DND-41 (cell line): ENCODE results near the gene SERPINE2.

Experiments
- ATAC-seq: fragments of 200-7000 bp; cut with Tn5 transposase; 3 replicates; pipeline ENCODE4 v1.9.1; 2021; ENCODE audit warnings: low read depth; ENCODE audit not compliant: insufficient read depth
- DNase-seq: peaks from one replicate; pipeline ENCODE4 v3.0.0-alpha.2; 2020
- H2AFZ ChIP-seq: 2 replicates; pipeline ENCODE4 v1.6.0; 2012; ENCODE audit warnings: low read depth, low read length
- H3K27ac ChIP-seq: 2 replicates; pipeline ENCODE4 v1.5.1; 2012; ENCODE audit warnings: low read length, inconsistent platforms
- H3K27me3 ChIP-seq: fragments of 200-600 bp; sonication (generic); 2 replicates; pipeline ENCODE4 v1.6.0; 2012; ENCODE audit warnings: low read length, mild to moderate bottlenecking, inconsistent platforms; ENCODE audit not compliant: insufficient read depth, poor library complexity
- H3K36me3 ChIP-seq: 2 replicates; pipeline ENCODE4 v1.5.1; 2012; ENCODE audit warnings: low read length, inconsistent platforms; ENCODE audit not compliant: insufficient read depth
- H3K4me1 ChIP-seq: 2 replicates; pipeline ENCODE4 v1.5.1; 2012; ENCODE audit warnings: mild to moderate bottlenecking, low read length; ENCODE audit not compliant: insufficient read depth
- H3K4me2 ChIP-seq: 2 replicates; pipeline ENCODE4 v1.6.0; 2012; ENCODE audit warnings: mild to moderate bottlenecking, moderate library complexity, low read length, inconsistent platforms; ENCODE audit not compliant: insufficient read depth
- H3K4me3 ChIP-seq, 2 experiments: fragments of 200-600 bp in 1 of 2; shearing (Covaris generic) in 1 of 2; 2 replicates each; pipeline ENCODE4 v1.5.1; 2012 to 2016; ENCODE audit warnings: inconsistent platforms in 2 of 2, low read length in 2 of 2, mild to moderate bottlenecking in 2 of 2, low read depth in 1 of 2, moderate library complexity in 1 of 2
- H3K79me2 ChIP-seq: 2 replicates; pipeline ENCODE4 v1.6.0; 2012; ENCODE audit warnings: low read length, inconsistent platforms; ENCODE audit not compliant: insufficient read depth
- H3K9ac ChIP-seq: 2 replicates; pipeline ENCODE4 v1.6.0; 2012; ENCODE audit warnings: low read depth, mild to moderate bottlenecking, inconsistent platforms, low read length, moderate library complexity
- H3K9me3 ChIP-seq: 2 replicates; pipeline ENCODE4 v1.5.1; 2012; ENCODE audit warnings: low read length, moderate library complexity, mild to moderate bottlenecking, inconsistent platforms; ENCODE audit not compliant: insufficient read depth, severe bottlenecking
- H4K20me1 ChIP-seq: 2 replicates; pipeline ENCODE4 v1.6.0; 2012; ENCODE audit warnings: low read length; ENCODE audit not compliant: insufficient read depth
- CTCF ChIP-seq: IDR thresholded peaks from 2 replicates; pipeline ENCODE4 v1.5.1; 2012; ENCODE audit warnings: borderline replicate concordance, low read length, moderate library complexity, mild to moderate bottlenecking; ENCODE audit not compliant: poor library complexity, severe bottlenecking; ENCODE audit errors: extremely low read depth
- EZH2 ChIP-seq: IDR thresholded peaks from 3 replicates; pipeline ENCODE4 v1.6.1; 2012; ENCODE audit warnings: borderline replicate concordance, low read depth, mild to moderate bottlenecking, moderate library complexity, low read length, inconsistent platforms; ENCODE audit not compliant: severe bottlenecking

Gene SERPINE2

DNA sequence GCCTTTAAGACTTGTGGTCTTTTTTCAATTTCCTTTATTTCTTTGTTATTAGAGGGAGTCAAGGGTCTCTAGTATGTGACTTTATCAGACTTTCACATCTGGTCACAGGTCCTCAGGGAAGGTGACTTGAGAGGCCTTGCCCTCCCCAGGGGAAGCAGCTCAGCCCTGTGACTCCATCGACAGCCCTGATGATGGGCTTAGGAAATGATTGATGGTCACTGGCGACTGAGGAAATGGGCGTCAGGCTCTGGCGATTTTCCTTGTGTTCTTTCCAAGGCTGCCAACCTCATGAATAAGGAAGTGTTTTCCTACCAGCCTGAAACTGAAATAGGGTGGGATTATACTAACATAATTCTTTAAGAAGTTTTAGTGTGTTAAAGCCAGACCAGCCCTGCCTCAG is 21.1 kb downstream of the SERPINE2 start:
- DNase-seq (no peak), ATAC-seq (no peak)
- TF ChIP-seq EZH2 (no peak), CTCF (no peak)
- Histone ChIP-seq H3K79me2 (no peaks in the 10 kb centered on the region), H3K27ac (no peak overlapping the region), H3K36me3 (no peaks in the 10 kb centered on the region), H3K9ac (no peak overlapping the region), H4K20me1 (no peaks in the 10 kb centered on the region), H3K4me1 (no peaks in the 10 kb centered on the region), H3K27me3 (peaks cover 2% of the 10 kb centered on the region), H3K4me2 (no peak overlapping the region), H3K4me3 (no peak overlapping the region), H2AFZ (no peak overlapping the region), H3K9me3 (no peaks in the 10 kb centered on the region)

- no peaks in the 10 kb centered on the region for H3K79me2 ChIP-seq
Measured at GRCh38 chr2:224016963-224017362, 22.1 kb downstream of the SERPINE2 start.

DNA sequence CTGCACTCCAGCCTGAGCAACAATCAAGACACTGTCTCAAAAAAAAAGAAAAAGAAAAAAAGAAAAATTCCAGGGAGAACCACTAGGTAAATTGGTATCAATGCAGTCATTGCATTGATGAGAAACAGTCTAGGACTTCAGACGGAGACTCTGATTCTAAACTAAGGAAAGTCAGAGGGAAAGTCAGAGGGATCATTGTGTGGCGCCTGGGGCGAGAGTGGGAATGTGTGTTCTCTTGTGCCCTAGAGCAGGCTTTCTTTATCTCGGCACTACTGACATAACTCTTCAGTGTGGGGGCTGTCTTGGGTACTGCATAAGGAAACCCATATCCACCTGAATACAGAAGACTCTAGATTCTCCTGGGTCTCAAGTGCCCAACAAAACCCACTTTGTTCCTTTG is 24.8 kb downstream of the SERPINE2 start:
- H3K36me3 ChIP-seq, result no peaks in the 10 kb centered on the region
- no peaks in the 10 kb centered on the region for H4K20me1 ChIP-seq
- no peak overlapping the region for H3K27ac ChIP-seq
- TF ChIP-seq CTCF (no peak), EZH2 (no peak)
- peaks cover 6% of the 10 kb centered on the region for H3K27me3 ChIP-seq
- H3K4me1 ChIP-seq, result no peaks in the 10 kb centered on the region
- H2AFZ ChIP-seq, result no peak overlapping the region
- no peak overlapping the region for H3K9ac ChIP-seq
- H3K79me2 ChIP-seq, result no peaks in the 10 kb centered on the region
- no peaks in the 10 kb centered on the region for H3K9me3 ChIP-seq
- no peak overlapping the region for H3K4me2 ChIP-seq
- ATAC-seq, result no peak
- H3K4me3 ChIP-seq, result no peak overlapping the region
- DNase-seq, result no peak

More at GRCh38 chr2:224016963-224017362, 22.1 kb downstream of the SERPINE2 start:
- DNase-seq (no peak), ATAC-seq (no peak)
- no peak overlapping the region for H3K4me2 ChIP-seq
- H3K9ac ChIP-seq, result no peak overlapping the region
- H2AFZ ChIP-seq, result no peak overlapping the region
- no peak overlapping the region for H3K27ac ChIP-seq
- H4K20me1 ChIP-seq, result no peaks in the 10 kb centered on the region
- TF ChIP-seq CTCF (no peak), EZH2 (no peak)
- no peak overlapping the region for H3K4me3 ChIP-seq
- H3K4me1 ChIP-seq, result no peaks in the 10 kb centered on the region
- H3K36me3 ChIP-seq, result no peaks in the 10 kb centered on the region
- H3K27me3 ChIP-seq, result peaks cover 2% of the 10 kb centered on the region
- H3K9me3 ChIP-seq, result no peaks in the 10 kb centered on the region

DNA sequence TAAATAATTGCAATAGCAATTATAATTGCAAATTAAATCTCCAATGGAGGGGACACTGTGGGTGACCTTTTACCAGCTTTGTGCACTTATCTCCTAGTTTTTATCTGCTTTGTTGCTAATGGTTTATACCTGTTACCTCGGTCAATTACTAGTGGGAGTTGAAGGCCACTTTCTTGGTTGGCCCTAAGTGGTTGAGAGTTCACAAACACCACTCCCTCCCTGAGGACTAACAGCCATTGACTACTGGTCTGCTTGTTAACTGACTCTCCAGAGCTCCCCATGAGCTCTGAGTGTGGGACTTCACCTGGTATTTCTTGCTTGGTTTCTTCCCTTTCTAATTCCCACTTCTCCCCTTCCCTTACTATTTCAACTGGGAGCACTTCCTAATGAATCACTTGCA is 27.2 kb downstream of the SERPINE2 start:
- Histone ChIP-seq H3K27ac (no peak overlapping the region), H3K9ac (no peak overlapping the region), H3K79me2 (no peaks in the 10 kb centered on the region)

More for the DNA sequence above, 27.2 kb downstream of the SERPINE2 start:
- H4K20me1 ChIP-seq, result no peaks in the 10 kb centered on the region
- no peaks in the 10 kb centered on the region for H3K36me3 ChIP-seq
- H3K27me3 ChIP-seq, result peaks cover 6% of the 10 kb centered on the region
- no peak for DNase-seq
- no peak overlapping the region for H2AFZ ChIP-seq
- no peaks in the 10 kb centered on the region for H3K9me3 ChIP-seq
- H3K4me1 ChIP-seq, result no peaks in the 10 kb centered on the region
- no peak overlapping the region for H3K4me2 ChIP-seq
- no peak for TF ChIP-seq EZH2
- no peak for TF ChIP-seq CTCF
- ATAC-seq, result no peak
- no peak overlapping the region for H3K4me3 ChIP-seq
